MCF 10A (cell line): ENCODE results near the gene GAPVD1. TPM values are rescaled to one million over a fixed set of nuclear protein-coding genes. Genes with fewer than 3 reads are reported as not detected.

Experiments used
- BruUV-seq: library from RNA; stranded (reverse); fragments of 400-500 nt; replicated peaks from 2 replicates; lab custom pipeline; 2021; lab: Mats Ljungman, UMichigan
- CTCF ChIA-PET: fragments of 300-600 bp; sonication (Branson Sonifier 250); formaldehyde crosslinking; extraction: SDS; loops from one replicate; lab custom pipeline; 2021; ENCODE audit warnings: antibody characterized with exemption, inconsistent platforms; lab: Yijun Ruan, JAX
- POLR2A ChIA-PET: fragments of 300-600, 350-650 bp; sonication (Branson Sonifier 250); formaldehyde crosslinking; extraction: SDS; loops from one replicate; lab custom pipeline; 2020; ENCODE audit warnings: antibody characterized with exemption, inconsistent platforms; lab: Yijun Ruan, JAX
- DNase-seq: peaks from one replicate; pipeline ENCODE4 v3.0.0-alpha.2; 2018; ENCODE audit not compliant: unreplicated experiment
- H3K27ac Mint-ChIP-seq: one replicate; pipeline ENCODE4 v1.8.0; 2022; ENCODE audit warnings: mild to moderate bottlenecking, low read depth, mixed read lengths; ENCODE audit not compliant: unreplicated experiment
- H3K27me3 Mint-ChIP-seq: one replicate; pipeline ENCODE4 v1.8.0; 2022; ENCODE audit warnings: mixed read lengths; ENCODE audit not compliant: insufficient read depth, unreplicated experiment
- H3K36me3 Mint-ChIP-seq: one replicate; pipeline ENCODE4 v1.8.0; 2022; ENCODE audit warnings: mild to moderate bottlenecking, moderate library complexity, mixed read lengths; ENCODE audit not compliant: insufficient read depth, unreplicated experiment
- H3K4me1 Mint-ChIP-seq: one replicate; pipeline ENCODE4 v1.8.0; 2022; ENCODE audit warnings: mixed read lengths; ENCODE audit not compliant: insufficient read depth, unreplicated experiment
- H3K4me3 Mint-ChIP-seq: one replicate; pipeline ENCODE4 v1.8.0; 2022; ENCODE audit warnings: mild to moderate bottlenecking, moderate library complexity, mixed read lengths; ENCODE audit not compliant: unreplicated experiment
- H3K9me3 Mint-ChIP-seq: one replicate; pipeline ENCODE4 v1.8.0; 2022; ENCODE audit warnings: mixed read lengths; ENCODE audit not compliant: unreplicated experiment
- CTCF ChIP-seq: fragments of 200-600 bp; IDR thresholded peaks from one replicate; pipeline ENCODE4 v1.8.0; 2022; ENCODE audit warnings: antibody characterized with exemption, mild to moderate bottlenecking; ENCODE audit not compliant: unreplicated experiment
- intact Hi-C: fragments of 100-400 bp; cut with micrococcal nuclease; formaldehyde crosslinking; loops from 2 replicates; pipeline ENCODE4 v1.14.1; 2022
- total RNA-seq: library from RNA; stranded (reverse); gene quantifications from 2 replicates; pipeline ENCODE4 v1.2.3, GENCODE V29; 2022

The GAPVD1 gene
- total RNA-seq, 1 experiment from 2014 or later, result 46.2 TPM

- ChIA-PET POLR2A (interaction anchor here (0.6 to 1.8 kb wide), 2 partner anchors 8 to 1321 kb away, joined by 3 to 5 read pairs; no protein-coding TSS in a partner anchor), CTCF (interaction anchor here (0.7 kb wide), 1 partner anchor 36 kb away, joined by 3 read pairs; no protein-coding TSS in a partner anchor)
- no TSS peak for BruUV-seq
- Mint-ChIP-seq H3K4me1 (no peaks in the 10 kb centered on the region), H3K27ac (no peak overlapping the region), H3K36me3 (peaks cover 91% of the 10 kb centered on the region), H3K4me3 (no peak overlapping the region), H3K9me3 (no peaks in the 10 kb centered on the region), H3K27me3 (no peaks in the 10 kb centered on the region)
- DNase-seq, result no peak
- intact Hi-C loops, result no loop called here
- no peak for TF ChIP-seq CTCF
Measured at GRCh38 chr9:125317704-125318103, 56.1 kb downstream of the GAPVD1 start.

GRCh38 chr9:125321496-125321895, 59.9 kb downstream of the GAPVD1 start:
- CTCF ChIA-PET, result no interaction called here
- BruUV-seq, result no TSS peak
- Mint-ChIP-seq H3K9me3 (no peaks in the 10 kb centered on the region), H3K4me3 (no peak overlapping the region), H3K36me3 (peaks cover 85% of the 10 kb centered on the region), H3K27ac (no peak overlapping the region), H3K4me1 (peaks cover 15% of the 10 kb centered on the region), H3K27me3 (no peaks in the 10 kb centered on the region)
- DNase-seq, result no peak
- no peak for TF ChIP-seq CTCF
- intact Hi-C loops, result no loop called here
- POLR2A ChIA-PET, result interaction anchor here (0.7 kb wide), 1 partner anchor 23 kb away, joined by 3 read pairs; no protein-coding TSS in a partner anchor

GRCh38 chr9:125323615-125324014, 62.0 kb downstream of the GAPVD1 start:
- no peak for TF ChIP-seq CTCF
- BruUV-seq, result no TSS peak
- H3K27me3 Mint-ChIP-seq, result no peaks in the 10 kb centered on the region
- peaks cover 65% of the 10 kb centered on the region for H3K36me3 Mint-ChIP-seq
- no peak overlapping the region for H3K27ac Mint-ChIP-seq
- H3K9me3 Mint-ChIP-seq, result no peaks in the 10 kb centered on the region
- ChIA-PET POLR2A (interaction anchor here (0.8 to 8.0 kb wide), 2 partner anchors 29 to 81 kb away, joined by 3 to 101 read pairs; partner anchors contain the start of gene HSPA5), CTCF (interaction anchor here (0.5 to 0.6 kb wide), 2 partner anchors 87 to 268 kb away, joined by 3 read pairs; no protein-coding TSS in a partner anchor)
- peaks cover 15% of the 10 kb centered on the region for H3K4me1 Mint-ChIP-seq
- no peak for DNase-seq
- H3K4me3 Mint-ChIP-seq, result no peak overlapping the region
- intact Hi-C loops, result no loop called here

GRCh38 chr9:125325826-125326225, 64.2 kb downstream of the GAPVD1 start:
- Mint-ChIP-seq H3K4me3 (peak overlapping the region; percentile 18), H3K27me3 (no peaks in the 10 kb centered on the region), H3K4me1 (peaks cover 22% of the 10 kb centered on the region), H3K27ac (peak overlapping the region; percentile 23), H3K36me3 (peaks cover 68% of the 10 kb centered on the region), H3K9me3 (no peaks in the 10 kb centered on the region)
- ChIA-PET CTCF (interaction anchor here (0.7 to 1.5 kb wide), 3 partner anchors 18 to 91 kb away, joined by 3 to 5 read pairs (median 3); partner anchors contain the start of gene GAPVD1), POLR2A (interaction anchor here (0.6 to 8.0 kb wide), 17 partner anchors 8 to 464 kb away, joined by 3 to 101 read pairs (median 4); partner anchors contain the start of genes ARPC5L, GAPVD1, HSPA5 and RABEPK)
- peak; percentile 85 for DNase-seq
- BruUV-seq, result no TSS peak
- intact Hi-C loops, result loop anchor here (2.0 kb wide), 1 partner anchor 85 kb away; the partner anchor contains the start of gene HSPA5
- TF ChIP-seq CTCF, result no peak
